ENCODE results near the gene ZSCAN16. TPM values are rescaled to one million over a fixed set of nuclear protein-coding genes. Genes with fewer than 3 reads are reported as not detected.

ZSCAN16 gene
- total and polyA plus RNA-seq, 4 experiments from 2014 or later: 12.4 to 14.8 (median 13.8) TPM

DNA sequence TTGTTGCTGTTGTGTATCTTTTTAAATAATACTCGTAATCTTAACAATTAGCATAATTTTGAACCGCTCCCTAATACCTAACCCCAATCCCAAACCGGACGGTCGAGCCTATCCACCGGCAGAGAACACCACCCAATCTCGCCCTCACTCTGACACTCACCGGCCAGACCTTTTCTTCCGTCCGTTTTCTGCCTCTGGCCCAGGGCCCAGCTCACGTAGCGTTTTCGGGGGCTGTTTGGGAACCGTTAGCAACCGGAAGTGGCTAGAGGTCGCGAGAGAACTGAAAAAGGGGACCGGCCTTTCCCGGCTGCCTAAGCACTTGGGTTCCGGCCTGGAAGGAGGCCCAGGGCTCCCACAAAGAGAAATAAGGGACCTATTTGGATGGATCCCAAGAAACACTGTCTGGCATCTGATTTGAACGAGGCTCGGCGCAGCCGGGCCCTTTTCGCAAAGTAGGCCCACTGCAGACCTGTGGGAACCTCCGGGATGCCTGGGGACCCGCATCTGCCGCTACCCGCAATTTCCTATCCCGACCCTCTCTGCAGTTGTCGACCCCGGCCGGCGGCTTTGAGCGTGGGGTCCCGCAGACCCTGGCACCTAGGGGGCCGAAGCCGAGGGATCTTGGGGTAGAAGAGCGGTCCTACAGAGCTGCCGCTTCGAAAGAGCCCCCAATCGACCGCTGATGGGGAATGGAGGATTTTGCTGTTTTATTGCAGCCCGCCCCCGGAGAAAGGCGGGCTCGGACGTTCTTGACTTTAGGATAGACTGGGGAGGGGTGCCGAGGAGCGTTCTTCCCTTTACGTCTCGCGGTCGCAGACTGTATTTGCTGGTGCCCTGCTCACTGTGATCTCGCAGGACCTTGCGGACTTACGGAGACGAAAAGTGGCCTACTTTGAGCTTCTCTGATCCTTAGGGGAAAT is 12.4 kb downstream of the ZSCAN16 start:
- peak; percentile 54 to 76 (median 62) for DNase-seq

DNA sequence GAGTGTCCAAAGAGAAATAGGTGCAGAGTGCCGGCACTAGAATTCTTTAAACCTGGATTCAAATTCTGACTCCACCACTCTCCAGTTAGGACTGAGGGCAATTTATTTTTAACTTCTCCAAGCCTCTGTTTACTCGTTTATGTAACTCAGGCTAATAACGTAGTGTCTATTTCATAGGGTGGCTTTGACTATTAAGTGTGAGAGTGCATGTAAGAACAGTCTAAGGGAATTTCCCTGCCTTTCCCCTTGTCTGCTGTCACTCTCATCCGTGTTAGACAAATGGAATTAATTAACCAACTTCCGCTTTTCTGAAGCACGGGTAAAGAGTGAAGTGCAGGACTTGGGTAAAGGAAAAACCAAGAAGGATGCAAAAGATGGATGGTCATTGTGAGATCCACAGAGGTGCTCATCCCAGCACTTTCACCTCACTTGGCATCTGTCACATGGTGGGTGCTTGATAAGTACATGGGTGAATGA is 13.1 kb downstream of the ZSCAN16 start:
- no peaks in the 10 kb centered on the region for H3K36me3 ChIP-seq (ENCODE audit: insufficient read depth, low read length)
- peak overlapping the region; percentile 98 for H3K27ac ChIP-seq (ENCODE audit: low read depth, low read length)
- Mint-ChIP-seq H3K4me3 (peak overlapping the region; percentile 92 to 99 (median 94)), H3K4me1 (peaks cover 52 to 95% (median 71%) of the 10 kb centered on the region in 4 donors), H3K27ac (peak overlapping the region; percentile 95 to 100 (median 98)), H3K9me3 (no peaks in the 10 kb centered on the region), H3K36me3 (peaks cover 0 to 38% of the 10 kb centered on the region in 2 donors), H3K27me3 (no peaks in the 10 kb centered on the region)
- POLR2A ChIA-PET (ENCODE audit: partially characterized antibody): interaction anchor here (0.9 to 8.6 kb wide), 14 partner anchors 12 to 383 kb away, joined by 3 to 132 read pairs (median 6); partner anchors contain the start of genes ZKSCAN3, ZKSCAN4, ZSCAN16 and ZSCAN26
- no peaks in the 10 kb centered on the region for H3K9me3 ChIP-seq (ENCODE audit: control insufficient read depth in 1 of 2, low read length in 2 of 2)
- H3K4me1 ChIP-seq (ENCODE audit: insufficient read depth, low read length): peaks cover 55% of the 10 kb centered on the region
- CTCF ChIA-PET (ENCODE audit: partially characterized antibody): interaction anchor here (0.9 to 3.0 kb wide), 3 partner anchors 13 to 218 kb away, joined by 3 to 19 read pairs (median 10); partner anchors contain the start of gene ZSCAN16
- H3K4me3 ChIP-seq (ENCODE audit: low read length in 2 of 2): peak overlapping the region; percentile 64 to 96
- intact Hi-C loops (cut with micrococcal nuclease): loop anchor here (1.0 kb wide), 1 partner anchor 13 kb away; the partner anchor contains the start of gene ZSCAN16
- peak; percentile 37 to 79 (median 50) for DNase-seq
- H3K27me3 ChIP-seq (ENCODE audit: insufficient read depth, low read length): no peaks in the 10 kb centered on the region

More for the DNA sequence above, 12.4 kb downstream of the ZSCAN16 start:
- H3K4me3 ChIP-seq (ENCODE audit: low read length in 2 of 2): peak overlapping the region; percentile 64 to 96
- H3K27me3 ChIP-seq (ENCODE audit: insufficient read depth, low read length): no peaks in the 10 kb centered on the region
- H3K4me1 ChIP-seq (ENCODE audit: insufficient read depth, low read length): peaks cover 51% of the 10 kb centered on the region
- ChIA-PET CTCF (ENCODE audit: partially characterized antibody) (interaction anchor here (0.6 to 3.0 kb wide), 5 partner anchors 9 to 679 kb away, joined by 3 to 19 read pairs (median 4); partner anchors contain the start of gene ZSCAN16), POLR2A (ENCODE audit: partially characterized antibody) (interaction anchor here (0.8 to 8.6 kb wide), 15 partner anchors 11 to 382 kb away, joined by 3 to 132 read pairs (median 5); partner anchors contain the start of genes ZKSCAN3, ZKSCAN4, ZSCAN16 and ZSCAN26)
- H3K36me3 ChIP-seq (ENCODE audit: insufficient read depth, low read length): no peaks in the 10 kb centered on the region
- H3K9me3 ChIP-seq (ENCODE audit: control insufficient read depth in 1 of 2, low read length in 2 of 2): no peaks in the 10 kb centered on the region
- H3K27ac Mint-ChIP-seq: peak overlapping the region; percentile 95 to 100 (median 98)
- intact Hi-C loops (cut with micrococcal nuclease): loop anchor here (1.0 kb wide), 4 partner anchors 13 to 115 kb away; partner anchors contain the start of genes ZKSCAN4, ZNF165 and ZSCAN16
- peak overlapping the region; percentile 92 to 99 (median 94) for H3K4me3 Mint-ChIP-seq
- no peaks in the 10 kb centered on the region for H3K9me3 Mint-ChIP-seq
- H3K4me1 Mint-ChIP-seq: peaks cover 52 to 88% (median 68%) of the 10 kb centered on the region in 4 donors
- H3K36me3 Mint-ChIP-seq: peaks cover 0 to 31% of the 10 kb centered on the region in 2 donors
- H3K27ac ChIP-seq (ENCODE audit: low read depth, low read length): peak overlapping the region; percentile 98
- no peaks in the 10 kb centered on the region for H3K27me3 Mint-ChIP-seq

DNA sequence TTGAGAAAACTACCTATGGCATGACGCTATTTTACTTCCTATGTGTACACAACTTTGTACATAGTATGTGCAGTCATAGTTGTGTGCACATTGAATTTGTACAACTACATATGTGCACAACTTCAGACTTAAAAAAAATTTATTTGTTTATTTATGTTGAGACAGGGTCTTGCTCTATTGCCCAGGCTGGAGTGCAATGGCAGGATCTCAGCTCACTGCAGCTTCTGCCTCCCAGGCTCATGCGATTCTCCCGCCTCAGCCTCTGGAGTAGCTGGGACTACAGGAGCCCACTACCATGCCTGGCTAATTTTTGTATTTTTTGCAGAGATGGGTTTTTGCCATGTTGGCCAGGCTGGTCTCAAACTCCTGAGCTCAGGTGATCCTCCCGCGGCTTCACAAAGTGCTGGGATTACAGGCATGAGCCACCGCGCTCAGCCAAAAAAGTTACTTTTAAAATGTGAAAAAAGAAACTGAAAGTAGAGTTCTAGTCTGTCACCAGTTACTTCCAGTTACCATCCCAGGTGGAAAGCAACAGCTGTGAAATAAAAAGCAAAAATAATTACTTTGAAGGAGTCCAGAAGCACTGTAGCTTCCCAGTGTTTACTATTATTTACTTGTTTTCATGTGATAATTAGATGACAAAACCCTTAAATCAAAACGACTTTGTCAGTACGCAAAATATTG is 15.6 kb downstream of the ZSCAN16 start:
- peak overlapping the region; percentile 66 to 98 (median 91) for H3K27ac Mint-ChIP-seq
- Histone ChIP-seq H3K36me3 (ENCODE audit: insufficient read depth, low read length) (peaks cover 5% of the 10 kb centered on the region), H3K4me3 (ENCODE audit: low read length in 2 of 2) (peak overlapping the region; percentile 11 to 13), H3K4me1 (ENCODE audit: insufficient read depth, low read length) (peaks cover 69% of the 10 kb centered on the region), H3K27ac (ENCODE audit: low read depth, low read length) (peak overlapping the region; percentile 49), H3K9me3 (ENCODE audit: control insufficient read depth in 1 of 2, low read length in 2 of 2) (no peaks in the 10 kb centered on the region), H3K27me3 (ENCODE audit: insufficient read depth, low read length) (no peaks in the 10 kb centered on the region)
- DNase-seq: peak in 2 of 5 donors; percentile 11 to 26
- ChIA-PET POLR2A (ENCODE audit: partially characterized antibody) (interaction anchor here (0.5 to 8.6 kb wide), 11 partner anchors 14 to 931 kb away, joined by 3 to 132 read pairs (median 17); partner anchors contain the start of genes ZKSCAN4, ZSCAN16, ZSCAN26 and ZSCAN31), CTCF (ENCODE audit: partially characterized antibody) (interaction anchor here (0.5 to 4.0 kb wide), 8 partner anchors 8 to 1799 kb away, joined by 3 to 44 read pairs (median 6); partner anchors contain the start of genes ZKSCAN3 and ZKSCAN4)
- no peaks in the 10 kb centered on the region for H3K9me3 Mint-ChIP-seq
- peaks cover 9 to 35% of the 10 kb centered on the region in 2 donors for H3K36me3 Mint-ChIP-seq
- intact Hi-C loops (cut with micrococcal nuclease): loop anchor here (5.0 kb wide), 1 partner anchor 127 kb away; the partner anchor contains the start of gene ZSCAN26
- peaks cover 46 to 89% (median 68%) of the 10 kb centered on the region in 4 donors for H3K4me1 Mint-ChIP-seq
- no peaks in the 10 kb centered on the region for H3K27me3 Mint-ChIP-seq
- peak overlapping the region; percentile 76 to 99 (median 87) for H3K4me3 Mint-ChIP-seq

DNA sequence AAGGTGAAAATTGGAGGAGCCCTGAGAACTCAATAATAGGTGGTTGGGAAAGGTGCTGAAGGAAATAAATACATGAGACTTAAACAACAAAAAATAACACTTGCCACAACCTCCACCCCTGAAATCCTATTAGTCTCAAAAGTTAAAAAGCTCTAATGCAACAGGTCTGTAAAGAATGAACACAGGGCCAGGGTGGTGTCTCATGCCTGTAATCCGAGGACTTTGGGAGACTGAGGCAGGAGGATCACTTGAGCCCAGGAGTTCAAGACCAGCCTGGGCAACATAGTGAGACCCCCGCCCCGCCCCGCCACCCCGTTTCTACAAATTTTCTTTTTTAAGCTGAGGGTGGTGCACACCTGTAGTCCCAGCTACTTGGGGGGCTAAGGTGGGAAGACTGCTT is 16.2 kb downstream of the ZSCAN16 start:
- Histone ChIP-seq H3K27me3 (ENCODE audit: insufficient read depth, low read length) (no peaks in the 10 kb centered on the region), H3K36me3 (ENCODE audit: insufficient read depth, low read length) (peaks cover 9% of the 10 kb centered on the region), H3K4me3 (ENCODE audit: low read length in 2 of 2) (peak overlapping the region in 1 of 2 donors; percentile 13), H3K27ac (ENCODE audit: low read depth, low read length) (peak overlapping the region; percentile 49), H3K4me1 (ENCODE audit: insufficient read depth, low read length) (peaks cover 64% of the 10 kb centered on the region), H3K9me3 (ENCODE audit: control insufficient read depth in 1 of 2, low read length in 2 of 2) (no peaks in the 10 kb centered on the region)
- H3K4me3 Mint-ChIP-seq: peak overlapping the region; percentile 76 to 99 (median 94)
- CTCF ChIA-PET (ENCODE audit: partially characterized antibody): interaction anchor here (0.5 to 4.0 kb wide), 13 partner anchors 9 to 1799 kb away, joined by 3 to 44 read pairs (median 4); partner anchors contain the start of genes ZKSCAN3, ZKSCAN4 and ZSCAN26
- H3K36me3 Mint-ChIP-seq: peaks cover 16 to 41% of the 10 kb centered on the region in 2 donors
- no peaks in the 10 kb centered on the region for H3K27me3 Mint-ChIP-seq
- intact Hi-C loops (cut with micrococcal nuclease): loop anchor here (1.0 to 5.0 kb wide), 4 partner anchors 16 to 259 kb away; partner anchors contain the start of genes ZNF165, ZSCAN12, ZSCAN16 and ZSCAN26
- DNase-seq: no peak
- peaks cover 48 to 90% (median 69%) of the 10 kb centered on the region in 4 donors for H3K4me1 Mint-ChIP-seq
- POLR2A ChIA-PET (ENCODE audit: partially characterized antibody): interaction anchor here (0.5 to 8.6 kb wide), 17 partner anchors 15 to 1888 kb away, joined by 3 to 132 read pairs (median 4); partner anchors contain the start of genes ZKSCAN3, ZKSCAN4, ZNF165 and ZSCAN16
- H3K27ac Mint-ChIP-seq: peak overlapping the region; percentile 66 to 98 (median 95)
- no peaks in the 10 kb centered on the region for H3K9me3 Mint-ChIP-seq

DNA sequence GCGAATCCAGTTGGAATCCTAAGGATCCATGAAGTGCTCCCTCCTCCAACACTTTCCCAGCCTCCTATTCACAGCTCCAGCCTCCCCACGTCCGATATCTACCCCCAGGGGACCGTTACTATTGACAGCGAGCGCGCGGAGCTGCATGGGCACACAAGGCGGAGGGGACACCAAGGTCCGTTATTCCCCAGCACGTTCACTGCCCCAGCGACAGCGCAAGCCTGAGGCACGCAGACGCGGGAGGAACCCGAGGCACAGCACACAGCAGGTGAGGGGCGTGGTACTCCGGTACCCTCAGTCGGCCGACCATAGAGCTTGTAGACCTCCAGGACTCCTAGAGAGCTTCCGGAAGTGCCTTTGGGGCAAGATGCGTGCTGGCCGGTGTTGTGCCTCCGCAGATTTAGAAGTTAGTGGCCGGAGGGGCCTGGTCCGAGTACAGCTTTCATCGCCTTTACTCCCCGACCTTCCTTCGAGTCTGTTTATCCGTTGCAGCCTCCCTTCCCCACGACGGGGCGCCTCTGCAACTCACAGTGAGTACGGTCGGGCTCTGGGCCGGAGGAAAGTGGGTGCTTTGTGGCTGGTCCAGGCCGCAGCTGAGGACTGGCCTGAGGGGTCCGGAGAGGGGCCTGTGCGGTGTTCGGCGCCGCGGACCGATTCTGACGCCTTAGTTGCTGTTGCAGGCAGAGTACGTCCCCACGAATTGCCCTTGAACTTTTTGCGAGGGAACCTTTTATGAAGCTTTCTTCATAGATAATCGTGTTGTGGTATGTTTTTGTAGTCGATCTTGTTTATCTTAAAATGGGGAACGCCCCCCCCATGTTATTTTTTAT is 17.3 kb downstream of the ZSCAN16 start, which contains the start of gene ZKSCAN8:
Gene ZKSCAN8 (plus strand): TSS at position 384 of the 830 bp plus-strand sequence. CDS start 6,525 bp downstream, outside the sequence.
- Mint-ChIP-seq H3K27me3 (no peaks in the 10 kb centered on the region), H3K4me1 (peaks cover 42 to 85% (median 62%) of the 10 kb centered on the region in 4 donors), H3K36me3 (peaks cover 21 to 46% of the 10 kb centered on the region in 2 donors), H3K27ac (peak within 1 kb of the TSS; percentile 95 to 98 (median 96)), H3K4me3 (peak within 1 kb of the TSS; percentile 91 to 99 (median 96)), H3K9me3 (no peaks in the 10 kb centered on the region)
- peak within 1 kb of the TSS; percentile 70 for H3K27ac ChIP-seq (ENCODE audit: low read depth, low read length)
- ChIA-PET POLR2A (ENCODE audit: partially characterized antibody) (interaction anchor here (0.6 to 8.6 kb wide), 25 partner anchors 8 to 743 kb away, joined by 3 to 132 read pairs (median 4); partner anchors contain the start of genes ZKSCAN3, ZKSCAN4, ZNF165 and ZSCAN12), CTCF (ENCODE audit: partially characterized antibody) (interaction anchor here (0.6 to 4.0 kb wide), 16 partner anchors 10 to 217 kb away, joined by 3 to 44 read pairs (median 4); partner anchors contain the start of genes ZKSCAN4, ZSCAN16 and ZSCAN26)
- intact Hi-C loops (cut with micrococcal nuclease): loop anchor here (1.0 to 5.0 kb wide), 5 partner anchors 17 to 258 kb away; partner anchors contain the start of genes ZKSCAN4, ZNF165, ZSCAN12 and ZSCAN16
- H3K27me3 ChIP-seq (ENCODE audit: insufficient read depth, low read length): no peaks in the 10 kb centered on the region
- peak; percentile 76 to 84 (median 77) for DNase-seq
- H3K36me3 ChIP-seq (ENCODE audit: insufficient read depth, low read length): peaks cover 13% of the 10 kb centered on the region
- H3K9me3 ChIP-seq (ENCODE audit: control insufficient read depth in 1 of 2, low read length in 2 of 2): no peaks in the 10 kb centered on the region
- peak within 1 kb of the TSS; percentile 77 to 88 for H3K4me3 ChIP-seq (ENCODE audit: low read length in 2 of 2)
- peaks cover 56% of the 10 kb centered on the region for H3K4me1 ChIP-seq (ENCODE audit: insufficient read depth, low read length)
